GM11168 (cell line): Measurements from ENCODE around the gene CYP2A13.
"Not testable (repeated sequence)": the region's sequence is repeated elsewhere in the genome, so short reads cannot be mapped to it uniquely, and the experiment has no call there.

ENCODE experiments used
- in situ Hi-C: fragments of 300-500 bp; cut with MboI; formaldehyde crosslinking; loops from one replicate; pipeline ENCODE4 v1.12.0; 2022; ENCODE audit warnings: low sequenced_read_pairs; ENCODE audit not compliant: unreplicated experiment

CYP2A13 gene, protein sequence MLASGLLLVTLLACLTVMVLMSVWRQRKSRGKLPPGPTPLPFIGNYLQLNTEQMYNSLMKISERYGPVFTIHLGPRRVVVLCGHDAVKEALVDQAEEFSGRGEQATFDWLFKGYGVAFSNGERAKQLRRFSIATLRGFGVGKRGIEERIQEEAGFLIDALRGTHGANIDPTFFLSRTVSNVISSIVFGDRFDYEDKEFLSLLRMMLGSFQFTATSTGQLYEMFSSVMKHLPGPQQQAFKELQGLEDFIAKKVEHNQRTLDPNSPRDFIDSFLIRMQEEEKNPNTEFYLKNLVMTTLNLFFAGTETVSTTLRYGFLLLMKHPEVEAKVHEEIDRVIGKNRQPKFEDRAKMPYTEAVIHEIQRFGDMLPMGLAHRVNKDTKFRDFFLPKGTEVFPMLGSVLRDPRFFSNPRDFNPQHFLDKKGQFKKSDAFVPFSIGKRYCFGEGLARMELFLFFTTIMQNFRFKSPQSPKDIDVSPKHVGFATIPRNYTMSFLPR

DNA sequence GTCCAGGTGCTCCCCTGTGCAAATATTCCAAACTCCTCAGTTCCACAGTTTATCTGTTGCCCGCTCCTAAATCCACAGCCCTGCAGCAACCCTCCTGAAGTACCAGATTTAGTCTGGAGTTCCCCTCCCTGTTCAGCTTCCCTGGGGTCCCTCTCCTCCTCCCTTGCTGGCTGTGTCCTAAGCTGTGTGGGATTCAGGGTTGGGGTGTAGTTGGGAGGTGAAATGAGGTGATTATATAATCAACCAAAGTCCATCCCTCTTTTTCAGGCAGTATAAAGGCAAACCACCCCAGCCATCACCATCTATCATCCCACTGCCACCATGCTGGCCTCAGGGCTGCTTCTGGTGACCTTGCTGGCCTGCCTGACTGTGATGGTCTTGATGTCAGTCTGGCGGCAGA is at the start of gene CYP2A13:
TSS of gene CYP2A13 (plus strand) at position 301 of the 400 bp plus-strand sequence. CDS start at position 322, 21 bp downstream.
- in situ Hi-C loops = no loop called here

DNA sequence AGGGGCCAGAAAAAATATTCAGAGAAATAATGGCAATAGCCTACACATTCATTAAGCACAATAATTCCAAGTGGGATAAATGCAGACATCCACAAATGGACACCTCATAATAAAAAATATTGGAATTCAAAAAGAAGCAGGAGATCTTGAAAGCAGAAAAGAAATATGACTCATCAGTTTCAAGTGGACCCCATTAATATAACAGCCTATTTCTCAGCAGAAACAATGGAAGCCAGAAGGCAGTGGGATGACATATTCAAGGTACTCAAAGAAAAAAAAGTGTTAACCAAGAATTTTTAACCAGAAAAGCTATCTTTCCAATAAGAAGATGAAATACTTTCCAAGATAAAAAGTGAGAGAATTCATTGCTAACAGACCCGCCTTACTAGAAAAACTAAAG is 48.4 kb upstream of the CYP2A13 start:
- in situ Hi-C loops = no loop called here

- in situ Hi-C loops = not testable (repeated sequence)
Observed at GRCh38 chr19:41045095-41045494, 43.2 kb upstream of the CYP2A13 start.

- in situ Hi-C loops = no loop called here
Observed at GRCh38 chr19:41050426-41050825, 37.8 kb upstream of the CYP2A13 start.

- in situ Hi-C loops = not testable (repeated sequence)
Observed at GRCh38 chr19:41052162-41052561, 36.1 kb upstream of the CYP2A13 start.

GRCh38 chr19:41053331-41053730 is 34.9 kb upstream of the CYP2A13 start:
- in situ Hi-C loops = not testable (repeated sequence)

DNA sequence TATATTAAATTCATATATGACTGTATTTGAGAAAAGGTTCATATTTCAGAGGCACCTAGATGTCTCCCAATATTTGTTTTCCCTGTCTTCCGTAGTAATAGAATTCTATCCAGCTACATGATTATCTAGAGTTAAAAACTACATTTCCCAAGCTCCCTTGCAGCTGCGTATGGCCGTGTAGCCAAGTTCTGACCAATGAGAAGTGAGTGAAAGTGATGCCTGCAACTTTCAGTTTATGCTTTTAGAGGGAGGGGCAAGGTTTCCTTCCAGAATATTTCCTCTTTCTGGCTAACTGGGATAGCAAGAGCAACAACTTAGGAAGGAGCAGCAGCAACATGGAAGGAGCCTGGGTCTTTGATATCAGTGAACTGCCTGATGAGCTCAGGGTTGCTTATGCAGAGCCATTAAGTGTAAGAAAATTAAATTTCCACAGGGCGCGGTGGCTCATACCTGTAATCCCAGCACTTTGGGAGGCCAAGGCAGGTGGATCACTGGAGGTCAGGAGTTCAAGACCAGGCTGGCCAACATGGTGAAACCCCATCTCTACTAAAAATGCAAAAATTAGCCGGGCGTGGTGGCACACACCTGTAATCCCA is 23.2 kb upstream of the CYP2A13 start:
- in situ Hi-C loops = no loop called here

DNA sequence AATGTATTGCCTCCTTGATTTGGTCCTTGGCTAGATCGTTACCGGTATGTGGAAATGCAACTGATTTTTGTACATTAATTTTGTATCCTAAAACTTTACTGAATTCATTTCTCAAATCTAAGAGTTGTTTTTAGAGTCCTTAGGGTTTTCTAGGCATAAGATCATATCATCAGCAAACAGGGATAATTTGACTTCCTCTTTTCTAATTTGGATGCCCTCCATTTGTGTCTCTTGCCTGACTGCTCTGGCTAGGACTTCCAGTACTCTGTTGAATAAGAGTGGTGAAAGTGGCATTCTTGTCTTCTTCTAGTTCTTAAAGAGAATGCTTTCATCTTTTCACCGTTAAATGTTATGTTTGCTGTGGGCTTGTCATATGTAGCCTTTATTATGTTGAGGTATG is 12.0 kb upstream of the CYP2A13 start:
- in situ Hi-C loops = no loop called here

DNA sequence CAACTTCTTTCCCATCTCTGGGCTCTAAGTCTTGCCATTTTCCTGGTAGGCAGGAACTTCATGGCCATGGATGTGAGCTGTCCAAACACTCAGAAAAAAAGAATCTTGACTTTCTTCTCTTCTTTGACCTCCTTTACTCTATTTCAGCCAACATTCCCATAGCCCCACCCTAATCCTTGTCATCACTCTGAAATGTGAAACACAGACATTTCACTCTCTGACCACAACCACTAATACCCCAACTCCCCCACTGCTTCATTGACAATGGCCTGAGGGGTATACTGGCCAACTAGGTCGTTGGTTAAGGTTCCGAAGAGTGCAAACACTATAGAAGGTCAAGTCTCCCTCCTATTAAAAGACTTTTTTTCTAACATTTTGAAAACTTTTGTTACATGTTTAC is 4.7 kb upstream of the CYP2A13 start:
- in situ Hi-C loops = no loop called here

- in situ Hi-C loops = no loop called here
Observed at GRCh38 chr19:41085748-41086415, 2.4 kb upstream of the CYP2A13 start.

- in situ Hi-C loops = no loop called here
Observed at GRCh38 chr19:41089959-41090358, 1.7 kb downstream of the CYP2A13 start.

DNA sequence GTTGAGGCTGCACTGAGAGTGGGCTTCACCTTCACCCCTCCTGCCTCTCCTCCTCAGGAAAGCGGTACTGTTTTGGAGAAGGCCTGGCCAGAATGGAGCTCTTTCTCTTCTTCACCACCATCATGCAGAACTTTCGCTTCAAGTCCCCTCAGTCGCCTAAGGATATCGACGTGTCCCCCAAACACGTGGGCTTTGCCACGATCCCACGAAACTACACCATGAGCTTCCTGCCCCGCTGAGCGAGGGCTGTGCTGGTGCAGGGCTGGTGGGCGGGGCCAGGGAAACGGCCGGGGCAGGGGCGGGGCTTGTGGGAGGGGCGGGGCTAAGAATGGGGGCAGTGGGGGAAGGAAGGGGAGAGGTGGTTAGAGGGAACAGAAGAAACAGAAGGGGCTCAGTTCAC is 7.5 kb downstream of the CYP2A13 start:
- in situ Hi-C loops = no loop called here

DNA sequence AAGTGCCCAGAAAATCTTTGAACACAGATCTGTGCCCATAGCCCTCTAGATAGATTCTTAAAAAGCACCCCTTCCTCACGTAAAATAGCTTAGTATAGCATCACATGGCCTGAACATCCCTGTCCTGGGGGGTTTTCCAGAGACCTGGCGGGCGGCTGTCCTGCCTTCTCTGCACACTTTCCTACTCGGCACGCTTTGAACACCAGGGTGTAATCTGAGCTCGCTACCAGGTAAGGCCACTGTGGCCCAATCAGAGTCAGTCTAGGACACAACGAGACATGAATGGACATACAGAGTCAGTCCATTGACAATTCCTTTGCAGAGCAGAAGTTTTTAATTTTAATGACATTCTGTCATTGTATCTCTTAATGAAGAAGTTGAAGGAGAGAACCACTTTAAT is 8.1 kb downstream of the CYP2A13 start:
- in situ Hi-C loops = no loop called here

DNA sequence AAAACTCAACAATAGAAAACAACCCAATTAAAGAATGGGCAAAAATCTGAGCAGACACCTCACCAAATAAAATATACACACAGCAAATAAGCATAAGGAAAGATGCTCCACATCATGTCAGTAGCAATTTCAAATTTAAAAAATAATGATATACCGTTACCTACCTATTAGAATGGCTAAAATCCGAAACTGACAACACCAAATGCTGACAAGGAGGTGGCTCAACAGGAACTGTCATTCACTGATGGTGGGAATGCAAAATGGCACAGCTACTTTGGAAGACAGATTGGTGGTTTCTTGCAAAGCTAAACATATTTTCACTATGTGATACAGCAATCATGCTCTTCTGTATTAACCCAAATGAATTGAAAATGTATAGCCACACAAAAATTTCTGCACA is 9.1 kb downstream of the CYP2A13 start:
- in situ Hi-C loops = no loop called here

- in situ Hi-C loops = no loop called here
Observed at GRCh38 chr19:41098762-41099161, 10.5 kb downstream of the CYP2A13 start.

DNA sequence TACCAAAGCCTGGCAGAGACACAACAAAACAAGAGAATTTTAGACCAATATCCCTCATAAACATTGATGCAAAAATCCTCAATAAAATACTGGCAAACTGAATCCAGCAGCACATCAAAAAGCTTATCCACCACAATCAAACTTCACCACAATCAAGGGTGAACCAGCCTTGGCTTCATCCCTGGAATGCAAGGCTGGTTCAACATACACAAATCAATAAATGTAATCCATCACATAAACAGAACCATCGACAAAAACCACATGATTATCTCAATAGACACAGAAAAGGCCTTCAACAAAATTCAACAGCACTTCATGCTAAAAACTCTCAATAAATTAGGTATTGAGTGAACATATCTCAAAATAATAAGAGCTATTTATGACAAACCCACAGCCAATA is 14.0 kb downstream of the CYP2A13 start:
- in situ Hi-C loops = not testable (repeated sequence)

GRCh38 chr19:41106177-41106576 is 17.9 kb downstream of the CYP2A13 start:
- in situ Hi-C loops = no loop called here

DNA sequence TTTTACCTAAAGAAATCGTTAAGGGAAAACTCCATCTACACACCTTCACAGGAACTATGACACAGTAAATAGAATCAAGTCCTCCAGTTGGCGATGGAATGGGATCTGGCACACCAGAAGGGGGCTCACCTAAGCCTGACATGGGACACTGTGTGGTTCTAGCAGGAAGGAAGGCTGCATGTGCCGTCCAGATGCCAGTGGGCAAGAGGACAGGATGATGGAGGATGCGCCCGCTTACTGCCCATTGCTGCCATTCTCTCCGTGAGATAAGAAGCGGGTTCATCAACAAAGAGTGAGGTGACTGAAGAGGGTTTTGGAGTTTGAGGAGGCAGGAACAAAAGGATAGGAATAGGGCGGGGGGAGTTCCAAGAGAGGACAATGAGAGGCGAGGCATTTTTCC is 23.0 kb downstream of the CYP2A13 start:
- in situ Hi-C loops = no loop called here

DNA sequence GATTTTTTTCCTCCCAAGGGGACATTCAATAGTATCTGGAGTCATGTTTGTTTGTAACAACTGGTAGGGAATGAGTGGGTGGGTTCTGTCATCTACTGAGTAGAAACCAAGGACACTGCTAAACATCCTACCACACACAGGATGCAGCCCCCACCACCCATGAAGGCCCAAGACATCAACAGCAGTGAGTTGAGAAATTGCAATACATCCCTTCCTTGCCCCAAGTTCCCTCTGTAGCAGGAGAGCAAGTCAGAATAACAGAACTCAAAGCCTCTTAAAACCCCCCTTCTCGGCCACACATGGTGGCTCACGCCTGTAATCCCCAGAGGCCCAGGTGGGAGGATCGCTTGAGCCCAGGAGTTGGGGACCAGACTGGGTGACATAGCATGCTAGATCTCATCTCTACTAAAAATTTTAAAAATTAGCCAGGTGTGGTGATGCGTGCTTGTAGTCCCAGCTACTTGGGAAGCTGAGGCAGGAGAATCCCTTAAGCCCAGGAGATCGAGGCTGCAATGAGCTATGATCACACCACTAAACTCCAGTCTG is 23.6 kb downstream of the CYP2A13 start:
- in situ Hi-C loops = no loop called here

GRCh38 chr19:41112728-41113290 is 24.6 kb downstream of the CYP2A13 start:
- in situ Hi-C loops = no loop called here

GRCh38 chr19:41114132-41114531 is 25.9 kb downstream of the CYP2A13 start, which contains the start of gene CYP2F1:
TSS of gene CYP2F1 (plus strand) at chr19:41114432. CDS start at chr19:41116189, 1,757 bp downstream.
- in situ Hi-C loops = no loop called here
